ENCODE measurements around the gene PCDHA4.

DNA sequence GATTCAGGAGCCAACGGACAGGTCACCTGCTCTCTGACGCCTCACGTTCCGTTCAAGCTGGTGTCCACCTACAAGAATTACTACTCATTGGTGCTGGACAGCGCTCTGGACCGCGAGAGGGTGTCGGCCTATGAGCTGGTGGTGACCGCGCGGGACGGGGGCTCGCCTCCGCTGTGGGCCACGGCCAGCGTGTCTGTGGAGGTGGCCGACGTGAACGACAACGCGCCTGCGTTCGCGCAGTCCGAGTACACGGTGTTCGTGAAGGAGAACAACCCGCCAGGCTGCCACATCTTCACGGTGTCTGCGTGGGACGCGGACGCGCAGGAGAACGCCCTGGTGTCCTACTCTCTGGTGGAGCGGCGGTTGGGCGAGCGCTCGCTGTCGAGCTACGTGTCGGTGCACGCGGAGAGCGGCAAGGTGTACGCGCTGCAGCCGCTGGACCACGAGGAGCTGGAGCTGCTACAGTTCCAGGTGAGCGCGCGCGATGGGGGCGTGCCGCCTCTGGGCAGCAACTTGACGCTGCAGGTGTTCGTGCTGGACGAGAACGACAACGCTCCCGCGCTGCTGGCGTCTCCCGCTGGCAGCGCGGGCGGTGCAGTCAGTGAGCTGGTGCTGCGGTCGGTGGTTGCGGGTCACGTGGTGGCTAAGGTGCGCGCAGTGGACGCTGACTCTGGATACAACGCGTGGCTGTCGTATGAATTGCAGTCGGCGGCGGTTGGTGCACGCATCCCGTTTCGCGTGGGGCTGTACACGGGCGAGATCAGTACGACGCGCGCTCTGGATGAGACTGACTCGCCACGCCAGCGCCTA lies 50.5 kb downstream of the PCDHA4 start:
- TF ChIP-seq, protein P1, sequence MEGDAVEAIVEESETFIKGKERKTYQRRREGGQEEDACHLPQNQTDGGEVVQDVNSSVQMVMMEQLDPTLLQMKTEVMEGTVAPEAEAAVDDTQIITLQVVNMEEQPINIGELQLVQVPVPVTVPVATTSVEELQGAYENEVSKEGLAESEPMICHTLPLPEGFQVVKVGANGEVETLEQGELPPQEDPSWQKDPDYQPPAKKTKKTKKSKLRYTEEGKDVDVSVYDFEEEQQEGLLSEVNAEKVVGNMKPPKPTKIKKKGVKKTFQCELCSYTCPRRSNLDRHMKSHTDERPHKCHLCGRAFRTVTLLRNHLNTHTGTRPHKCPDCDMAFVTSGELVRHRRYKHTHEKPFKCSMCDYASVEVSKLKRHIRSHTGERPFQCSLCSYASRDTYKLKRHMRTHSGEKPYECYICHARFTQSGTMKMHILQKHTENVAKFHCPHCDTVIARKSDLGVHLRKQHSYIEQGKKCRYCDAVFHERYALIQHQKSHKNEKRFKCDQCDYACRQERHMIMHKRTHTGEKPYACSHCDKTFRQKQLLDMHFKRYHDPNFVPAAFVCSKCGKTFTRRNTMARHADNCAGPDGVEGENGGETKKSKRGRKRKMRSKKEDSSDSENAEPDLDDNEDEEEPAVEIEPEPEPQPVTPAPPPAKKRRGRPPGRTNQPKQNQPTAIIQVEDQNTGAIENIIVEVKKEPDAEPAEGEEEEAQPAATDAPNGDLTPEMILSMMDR (conservative IDR thresholded peaks at IDR 0.05 in 1 of 2, IDR thresholded peaks at IDR 0.05 in 1 of 2; ENCODE audit: low read depth in 1 of 2, low read length in 2 of 2): no peak
- TF ChIP-seq EZH2 (IDR thresholded peaks at IDR 0.05; ENCODE audit: low read length, missing control alignments): no peak
